ENCODE data around the gene CCDC68.

- no peak for TF ChIP-seq POLR2AphosphoS5 (IDR thresholded peaks at IDR 0.05; ENCODE audit: low read depth, low read length)
- no peak for TF ChIP-seq REST (IDR thresholded peaks at IDR 0.05; ENCODE audit: insufficient read depth in 1 of 2, low read depth in 2 of 2, low read length in 2 of 2)
Observed at GRCh38 chr18:54860941-54861340, 98.3 kb downstream of the CCDC68 start.

Data from PFSK-1 (cell line).